ENCODE data around the gene NDFIP1.

Gene NDFIP1

DNA sequence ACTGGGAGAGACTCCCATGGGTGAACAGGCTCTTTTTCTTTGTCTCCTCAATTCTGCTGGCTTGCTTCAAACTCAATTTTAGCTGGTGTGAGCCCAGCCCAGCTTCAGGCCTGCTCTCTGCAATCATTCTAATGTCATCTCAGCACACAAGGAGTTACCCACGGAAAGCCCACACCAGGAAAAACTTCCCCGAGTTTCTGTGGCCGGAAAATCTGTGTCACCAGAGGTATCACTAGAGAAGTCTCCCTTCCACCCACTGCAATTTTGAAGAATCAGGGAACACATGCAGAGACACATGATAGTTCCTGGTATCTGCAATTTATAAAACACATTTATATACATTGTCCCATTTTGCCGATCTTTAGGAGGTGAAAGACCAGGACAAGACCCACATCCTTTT lies 13.5 kb upstream of the NDFIP1 start:
- no peak for DNase-seq

DNA sequence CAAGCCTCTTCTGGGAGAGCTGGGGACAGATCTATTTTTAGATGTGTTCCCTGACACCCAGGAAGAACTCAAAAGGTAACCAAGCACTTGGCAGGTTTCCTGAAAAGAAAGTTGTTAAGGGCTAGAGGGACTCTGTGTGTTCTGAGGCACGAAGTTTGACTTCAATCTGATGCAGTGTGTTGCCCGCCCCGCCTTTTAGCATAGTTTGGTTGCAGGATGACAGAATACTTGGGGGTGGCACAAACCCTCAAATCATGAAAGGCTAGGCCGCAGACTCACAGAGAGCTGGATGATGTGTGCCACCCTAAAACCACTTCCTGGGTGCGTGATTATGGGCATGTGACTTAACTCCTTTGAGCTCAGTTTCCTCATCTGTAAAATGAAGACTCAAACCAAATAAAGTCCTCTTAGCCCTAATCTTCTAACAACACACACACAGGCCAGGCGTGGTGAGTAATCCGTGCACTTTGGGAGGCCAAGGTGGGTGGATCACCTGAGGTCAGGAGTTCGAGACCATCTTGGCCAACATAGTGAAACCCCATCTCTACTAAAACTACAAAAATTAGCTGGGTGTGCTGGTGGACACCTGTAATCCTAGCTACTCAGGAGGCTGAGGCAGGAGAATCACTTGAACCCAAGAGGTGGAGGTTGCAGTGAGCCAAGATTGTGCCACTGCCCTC lies 12.8 kb upstream of the NDFIP1 start:
- peak; percentile 62 for DNase-seq

DNA sequence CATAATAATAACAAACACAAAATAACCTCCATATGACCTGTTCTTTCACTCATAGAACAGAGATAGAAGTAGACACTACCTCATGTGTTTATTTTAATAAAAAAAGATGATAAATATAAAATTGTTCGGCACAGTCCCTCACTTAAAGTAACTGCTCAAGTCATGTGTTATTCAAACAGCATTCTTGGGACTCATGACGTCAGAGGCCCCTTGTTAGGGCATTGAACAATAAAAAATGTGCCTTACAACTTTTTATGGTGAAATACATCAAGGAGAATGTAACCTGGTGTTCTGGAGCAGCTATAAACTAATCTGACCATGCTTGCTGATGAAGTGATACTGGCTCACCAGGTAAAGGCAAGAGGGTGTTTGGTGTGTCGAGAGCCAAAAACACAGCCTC lies 12.2 kb upstream of the NDFIP1 start:
- peak; percentile 3 for DNase-seq

DNA sequence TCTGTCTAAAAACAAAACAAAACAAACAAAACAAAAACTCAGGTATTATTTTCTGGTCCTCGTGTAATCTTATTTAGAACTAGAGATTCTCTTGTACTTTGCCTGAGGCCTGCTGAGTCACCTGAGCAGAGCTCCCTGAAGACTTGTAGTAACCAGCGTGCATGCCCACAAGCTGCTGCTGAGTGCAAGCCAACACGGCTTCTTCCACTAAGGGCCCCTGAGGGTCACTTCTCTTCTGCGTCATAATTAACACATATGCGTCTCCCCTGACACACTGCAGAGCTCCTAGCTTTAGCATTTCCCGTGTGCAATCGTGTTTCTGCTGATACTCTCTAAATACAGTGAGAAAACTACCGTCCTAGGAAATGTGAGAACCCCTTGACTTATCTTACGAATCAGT lies 10.9 kb upstream of the NDFIP1 start:
- DNase-seq = no peak

DNA sequence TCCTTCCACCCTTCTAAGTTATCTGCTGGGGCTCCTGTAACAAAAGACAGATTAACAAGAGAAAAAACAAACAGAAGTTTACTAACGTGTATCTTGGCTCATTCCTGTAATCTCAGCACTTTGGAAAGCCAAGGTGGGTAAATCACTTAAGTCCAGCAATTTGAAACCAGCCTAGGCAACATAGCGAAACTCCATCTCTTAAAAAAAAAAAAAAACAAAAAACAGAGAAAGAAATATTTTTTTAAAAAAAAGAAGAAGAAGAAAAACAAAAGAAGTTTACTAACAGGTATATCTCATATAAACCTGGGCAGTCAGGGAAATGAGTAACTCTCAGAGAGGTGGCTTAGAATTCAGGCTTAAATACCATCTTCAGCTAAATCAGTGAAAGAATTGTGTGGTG lies 10.3 kb upstream of the NDFIP1 start:
- DNase-seq = no peak

DNA sequence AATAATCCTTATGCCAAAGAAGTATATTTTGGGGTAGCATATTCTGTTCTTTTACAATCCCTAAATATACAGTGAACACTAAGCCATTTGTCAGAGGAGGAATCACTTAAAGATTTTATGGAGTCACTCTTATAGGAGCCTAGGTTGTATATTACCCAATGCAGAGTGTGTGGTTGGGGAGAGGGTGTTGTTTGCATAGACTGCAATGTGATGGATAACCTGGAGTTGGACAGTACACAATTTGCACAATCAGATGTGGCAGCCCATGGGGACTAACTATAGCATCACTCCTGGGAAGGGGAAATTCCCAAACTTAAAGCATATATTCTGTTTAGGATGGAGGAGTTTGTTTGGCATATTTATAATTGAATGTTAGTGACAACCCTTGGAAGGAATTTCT lies 9.6 kb upstream of the NDFIP1 start:
- no peak for DNase-seq

DNA sequence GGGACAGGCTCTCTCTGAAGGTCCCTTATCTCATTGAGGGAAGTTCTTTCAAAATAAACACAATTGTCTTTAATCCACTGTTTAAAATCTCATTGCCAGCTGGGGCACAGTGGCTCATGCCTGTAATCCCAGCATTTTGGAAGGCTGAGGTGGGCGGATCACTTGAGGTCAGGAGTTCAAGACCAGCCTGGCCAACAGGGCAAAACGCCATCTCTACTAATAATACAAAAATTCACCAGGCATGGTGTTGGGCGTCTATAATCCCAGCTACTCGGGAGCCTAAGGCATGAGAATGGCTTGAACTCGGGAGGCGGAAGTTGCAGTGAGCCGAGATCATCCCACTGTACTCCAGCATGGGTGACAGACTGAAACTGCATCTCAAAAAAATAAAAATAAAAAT lies 8.3 kb upstream of the NDFIP1 start:
- no peak for DNase-seq

DNA sequence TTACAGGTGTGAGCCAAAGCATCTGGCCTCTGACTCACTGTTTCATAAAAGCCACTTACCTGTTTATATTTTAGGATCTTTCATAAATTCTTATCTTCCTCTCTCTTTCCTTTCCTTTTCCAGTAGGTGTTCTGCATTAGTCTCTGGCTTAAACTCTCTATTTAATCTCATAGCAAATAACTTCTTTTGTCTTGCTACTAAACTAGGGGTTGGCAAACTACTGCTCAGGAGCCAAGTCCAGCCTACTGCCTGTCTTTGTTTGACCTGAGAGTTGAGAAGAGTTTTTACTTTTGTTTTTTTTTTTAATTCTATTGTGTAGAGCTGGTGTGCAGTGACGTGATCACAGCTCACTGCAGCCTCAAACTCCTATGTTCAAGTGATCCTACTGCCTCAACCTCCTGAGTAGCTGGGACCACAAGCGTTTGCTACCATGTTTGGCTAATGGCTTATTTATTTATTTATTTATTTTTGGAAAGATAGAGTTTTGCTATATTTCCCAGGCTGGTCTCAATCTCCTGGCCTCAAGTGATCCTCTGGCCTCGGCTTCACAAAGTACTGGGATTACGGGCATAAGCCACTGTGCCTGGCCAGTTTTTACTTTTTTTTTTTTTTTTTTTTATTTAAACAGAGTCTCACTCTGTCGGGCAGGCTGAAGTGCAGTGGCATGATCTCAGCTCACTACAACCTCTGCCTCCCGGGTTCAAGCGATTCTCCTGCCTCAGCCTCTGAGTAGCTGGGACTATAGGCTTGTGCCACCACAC lies 5.4 kb upstream of the NDFIP1 start:
- no peak for DNase-seq

DNA sequence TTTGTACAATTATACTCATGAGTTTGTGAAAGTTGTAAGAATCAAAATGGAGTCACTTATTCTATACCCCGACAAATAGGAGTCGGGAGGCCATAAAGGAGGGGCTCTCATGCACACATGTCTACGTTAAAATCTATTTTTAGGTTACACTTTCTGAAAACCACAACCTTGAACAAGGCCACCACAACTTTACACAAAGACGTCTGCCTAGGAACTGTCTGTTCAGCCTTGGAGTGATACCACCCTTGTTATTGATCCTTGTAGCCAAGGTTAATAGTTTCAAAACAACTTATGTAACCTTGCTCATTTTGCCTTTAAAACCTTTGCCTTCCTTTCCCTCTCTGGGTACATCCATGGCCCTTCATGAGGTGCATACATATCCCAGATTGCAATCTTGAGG lies 4.1 kb upstream of the NDFIP1 start:
- peak; percentile 4 for DNase-seq

DNA sequence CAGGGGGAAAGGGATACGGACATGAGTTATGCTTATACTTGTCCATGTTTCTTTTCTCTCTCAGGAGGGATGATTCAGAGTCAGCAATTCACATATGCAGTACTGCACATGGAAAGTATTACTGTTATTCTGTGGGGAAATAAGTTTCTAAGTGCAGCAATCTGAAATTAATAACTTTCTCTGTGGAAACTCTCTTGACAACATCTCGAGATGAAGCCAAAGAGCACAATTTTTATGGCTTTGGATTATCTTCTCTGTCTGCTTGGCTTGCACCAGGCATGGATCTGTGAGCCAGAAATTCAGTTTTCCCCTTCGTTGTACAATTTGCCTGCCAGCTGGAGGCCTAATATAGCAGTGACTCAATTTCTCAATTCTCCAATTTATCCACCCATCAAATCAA lies 2.5 kb upstream of the NDFIP1 start:
- DNase-seq = no peak

DNA sequence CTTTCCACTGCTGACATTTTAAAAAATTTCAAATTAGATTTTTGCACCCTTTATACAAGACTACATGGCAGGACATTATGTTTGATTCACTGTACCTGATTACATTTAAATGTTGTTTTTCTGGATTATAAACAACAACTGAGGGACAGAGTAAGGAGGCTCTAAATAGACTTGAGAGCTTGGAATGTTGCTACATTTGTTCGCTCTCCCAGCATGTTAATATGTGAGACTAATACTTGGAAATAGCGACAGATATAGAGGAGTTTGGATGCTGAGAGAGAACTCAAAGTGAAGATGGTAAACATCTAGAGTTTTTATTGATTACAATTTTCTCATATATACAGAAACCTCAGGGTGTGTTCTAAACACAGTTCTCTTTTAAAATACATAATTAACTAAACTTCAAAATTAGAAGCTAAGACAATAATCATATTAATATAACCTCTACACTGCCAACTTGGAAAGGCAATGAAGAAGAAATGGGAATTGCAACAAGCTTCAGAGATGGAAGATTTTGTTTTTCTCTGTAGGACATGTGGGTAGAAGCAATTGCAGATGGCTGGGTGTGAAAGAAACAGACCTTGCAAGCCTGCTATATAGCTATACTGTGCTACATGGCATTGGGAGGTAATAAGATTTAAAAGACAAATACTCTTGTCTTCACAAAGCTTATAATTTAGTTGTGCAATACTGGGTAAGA lies 1.4 kb upstream of the NDFIP1 start:
- no peak for DNase-seq

DNA sequence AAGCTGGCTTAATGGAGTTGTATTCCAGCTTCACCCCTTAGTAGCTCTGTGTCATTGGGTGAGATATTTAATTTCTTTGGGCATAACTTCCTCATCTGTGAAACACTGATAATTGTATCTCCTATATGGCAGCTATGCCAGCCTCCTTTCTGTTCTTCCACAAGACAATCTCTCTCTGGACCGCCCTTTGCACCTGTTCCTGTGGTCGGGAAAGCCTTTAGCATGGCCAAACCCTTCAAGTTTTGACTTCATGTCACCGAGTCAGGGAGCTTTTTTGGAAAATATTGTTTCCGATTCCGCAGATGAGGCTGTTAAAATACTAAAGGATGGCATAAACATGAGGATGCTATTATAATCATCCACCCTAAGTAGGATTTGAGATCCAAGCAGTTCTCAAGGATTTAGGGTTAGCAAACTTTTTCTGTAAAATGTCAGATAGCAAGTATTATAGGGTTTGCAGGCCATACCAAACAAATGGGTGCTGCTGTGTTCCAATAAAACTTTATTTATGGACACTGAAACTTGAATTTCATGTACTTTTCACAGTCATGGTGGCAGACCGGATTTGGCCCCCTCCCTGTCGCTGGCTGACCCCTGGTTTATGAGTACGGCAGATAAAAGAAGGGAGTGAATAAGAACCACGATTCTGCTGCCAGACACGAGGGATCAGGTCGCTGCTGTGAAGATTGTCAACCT lies 695 bp upstream of the NDFIP1 start:
- DNase-seq = no peak

DNA sequence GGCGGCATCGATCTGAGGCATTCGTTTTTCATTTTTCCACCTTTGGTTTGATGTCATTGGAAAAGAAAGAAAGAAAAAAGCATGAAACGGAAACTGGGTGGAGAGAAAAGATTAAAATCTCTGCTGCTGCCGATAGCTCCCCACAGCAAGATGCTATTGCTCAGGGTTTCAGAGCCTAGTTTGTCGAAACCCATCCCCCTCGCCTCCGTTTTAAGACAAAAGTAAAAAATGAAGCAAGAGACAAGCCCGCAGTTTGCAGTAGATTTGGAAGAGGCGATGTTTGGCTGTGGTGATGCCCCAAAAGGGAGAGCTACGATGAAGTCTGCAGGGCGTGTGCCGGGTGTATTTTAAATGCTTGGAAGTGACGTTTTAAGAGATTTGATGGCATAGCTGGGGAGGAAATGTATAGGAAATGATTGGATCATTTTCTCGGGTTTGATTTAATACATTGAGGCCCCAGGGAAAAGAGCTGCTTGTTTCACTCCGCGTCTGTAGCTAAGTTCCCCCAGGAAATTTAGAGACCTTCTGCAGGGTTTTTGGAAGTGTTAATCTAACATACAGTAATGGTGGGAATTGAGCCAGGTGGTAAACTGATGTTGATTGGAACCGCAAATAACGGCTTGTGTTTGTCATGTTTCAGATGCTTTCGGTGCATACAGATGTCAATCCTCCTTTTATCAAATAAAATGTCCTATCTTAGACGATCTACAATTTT lies 909 bp downstream of the NDFIP1 start:
- no peak for DNase-seq

DNA sequence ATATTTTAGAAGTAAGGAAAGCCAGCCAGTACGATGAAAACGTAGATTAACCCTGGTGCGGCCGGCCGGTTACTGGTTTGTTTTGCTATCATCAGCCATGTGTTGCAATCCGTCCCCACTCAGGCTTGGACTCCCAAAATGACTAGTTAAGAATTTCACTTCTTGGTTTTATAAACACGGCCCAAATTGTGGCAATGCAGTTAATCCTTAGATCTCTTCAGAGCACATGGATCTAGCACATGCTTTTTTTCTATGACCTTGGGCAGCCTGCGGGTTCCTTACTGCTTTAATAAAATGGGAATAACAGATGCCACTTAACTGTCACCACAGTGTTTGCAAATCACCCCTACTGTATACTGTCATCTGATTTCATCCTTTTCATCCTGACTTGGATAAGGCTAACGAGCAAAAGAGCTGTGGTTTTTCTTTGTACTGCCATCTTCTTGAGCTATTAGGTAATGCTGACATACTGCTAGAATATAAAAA lies 1.5 kb downstream of the NDFIP1 start:
- no peak for DNase-seq

DNA sequence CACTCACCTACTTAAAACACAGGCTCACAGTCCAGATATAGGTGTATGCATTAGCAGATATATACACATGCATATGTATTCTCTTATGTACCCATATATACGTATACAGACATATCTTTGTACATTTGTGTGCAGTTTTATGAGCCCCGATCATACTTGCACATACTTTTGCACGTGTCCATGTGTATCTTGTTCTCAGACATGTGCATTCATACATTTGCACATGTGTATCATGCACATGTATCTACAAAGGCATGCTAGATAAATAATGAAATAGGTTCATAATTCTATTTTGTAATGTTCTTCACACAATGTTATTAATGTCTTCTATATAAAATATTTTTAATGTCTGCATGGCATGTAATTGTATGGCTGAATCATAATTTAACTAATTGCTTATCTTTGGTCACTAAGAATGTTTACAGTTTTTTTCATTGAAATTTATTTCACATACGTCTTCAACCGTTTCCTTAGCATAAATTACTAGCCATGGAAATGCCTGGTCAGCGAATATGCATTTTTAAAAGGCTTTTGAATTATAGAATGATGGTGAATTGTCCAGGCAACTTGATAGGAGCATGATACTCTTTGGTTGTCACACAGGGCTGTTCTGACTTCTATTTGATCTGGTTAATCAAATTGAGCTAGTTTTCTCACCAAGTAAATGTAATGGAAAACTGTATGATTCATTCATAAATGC lies 2.6 kb downstream of the NDFIP1 start:
- no peak for DNase-seq

DNA sequence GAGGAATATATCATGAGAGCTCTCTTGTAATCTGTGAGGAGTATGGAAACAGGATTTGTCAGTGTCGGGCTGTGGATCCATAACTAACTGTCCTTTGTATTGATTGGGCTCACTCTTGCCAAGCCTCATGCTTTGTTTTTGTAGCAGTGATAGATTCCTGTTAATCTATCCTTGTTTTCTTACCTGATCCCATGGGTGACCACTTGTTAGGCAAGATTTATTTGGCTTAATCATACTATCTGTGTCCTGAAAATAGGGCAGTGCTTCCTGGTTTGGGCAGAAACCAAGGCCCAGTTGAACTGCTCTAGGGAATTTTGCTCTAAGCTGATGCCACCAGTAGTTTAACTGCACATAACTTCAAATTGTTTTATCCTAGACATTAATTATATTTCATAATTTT lies 6.1 kb downstream of the NDFIP1 start:
- DNase-seq = no peak

DNA sequence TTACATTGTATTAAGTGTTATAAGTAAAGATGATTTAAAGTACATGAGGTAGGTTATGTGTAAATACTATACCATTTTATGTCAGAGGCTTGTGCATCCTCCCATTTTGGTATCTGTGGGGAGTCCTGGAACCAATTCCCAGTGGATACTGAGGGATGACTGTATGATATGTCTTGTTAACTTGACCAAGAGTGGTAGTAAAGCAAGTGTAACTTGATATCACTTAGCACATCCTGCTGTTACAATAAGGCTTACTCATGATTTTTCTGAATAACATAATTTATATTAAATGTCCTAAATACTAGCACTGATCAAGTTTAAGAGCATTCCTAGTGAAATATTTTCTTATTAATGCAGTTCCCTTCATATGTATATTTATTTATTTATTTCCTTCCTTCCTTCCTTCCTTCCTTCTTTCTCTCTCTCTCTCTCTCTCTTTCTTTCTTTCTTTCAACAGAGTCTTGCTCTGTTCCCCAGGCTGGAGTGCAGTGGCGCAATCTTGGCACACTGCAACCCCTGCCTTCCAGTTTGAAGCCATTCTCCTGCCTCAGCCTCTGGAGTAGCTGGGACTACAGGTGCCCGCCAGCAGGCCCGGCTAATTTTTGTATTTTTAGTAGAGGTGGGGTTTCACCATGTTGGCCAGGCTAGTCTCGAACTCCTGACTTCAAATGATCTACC lies 7.5 kb downstream of the NDFIP1 start:
- DNase-seq = no peak

DNA sequence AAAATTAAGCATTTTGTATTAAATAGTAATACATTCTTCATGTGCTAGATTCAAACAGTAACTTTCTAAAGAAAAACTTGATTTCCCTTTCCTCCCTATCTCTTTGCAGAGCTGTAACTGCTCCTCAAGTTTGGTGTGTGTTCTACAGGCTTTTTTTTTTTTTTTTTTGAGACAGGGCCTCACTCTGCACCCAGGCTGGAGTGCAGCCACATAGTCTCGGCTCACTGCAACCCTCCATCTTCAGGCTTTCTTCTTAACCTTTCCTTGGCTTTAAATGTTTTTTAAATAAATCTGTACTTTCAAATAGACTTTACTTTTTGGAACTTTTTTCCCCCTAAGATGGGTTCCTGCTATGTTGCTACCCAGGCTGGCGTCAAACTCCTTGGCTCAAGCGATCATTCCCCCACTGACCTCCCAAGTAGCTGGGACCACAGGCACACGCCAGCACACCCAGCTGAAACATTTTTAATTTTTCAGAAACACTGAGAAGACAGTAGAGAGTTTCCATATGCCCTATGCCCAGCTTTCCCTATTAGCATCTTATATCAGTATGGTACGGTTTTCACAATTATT lies 9.1 kb downstream of the NDFIP1 start:
- DNase-seq = no peak

DNA sequence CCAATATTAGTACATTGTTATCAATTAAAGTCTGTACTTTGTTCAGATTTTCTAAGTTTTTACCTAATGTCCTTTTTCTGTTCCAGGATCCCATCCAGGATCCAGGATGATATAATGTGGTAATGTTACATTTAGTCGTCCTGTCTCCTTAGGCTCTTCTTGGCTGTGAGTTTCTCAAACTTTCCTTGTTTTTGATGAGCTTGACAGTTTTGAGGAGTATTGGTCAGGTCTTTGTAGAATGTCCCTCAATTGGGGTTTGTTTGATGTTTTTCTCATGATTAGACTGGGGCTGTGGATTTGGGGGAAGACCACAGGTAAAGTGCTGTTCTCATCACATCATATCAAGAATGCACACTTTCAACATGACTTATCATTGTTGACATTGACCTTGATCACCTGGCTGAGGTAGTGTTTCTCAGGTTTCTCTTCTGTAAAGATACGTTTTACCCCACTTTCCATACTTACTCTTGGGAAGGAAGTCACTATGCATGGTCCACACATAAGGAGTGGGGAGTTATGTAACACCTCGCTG lies 9.6 kb downstream of the NDFIP1 start:
- DNase-seq = no peak

DNA sequence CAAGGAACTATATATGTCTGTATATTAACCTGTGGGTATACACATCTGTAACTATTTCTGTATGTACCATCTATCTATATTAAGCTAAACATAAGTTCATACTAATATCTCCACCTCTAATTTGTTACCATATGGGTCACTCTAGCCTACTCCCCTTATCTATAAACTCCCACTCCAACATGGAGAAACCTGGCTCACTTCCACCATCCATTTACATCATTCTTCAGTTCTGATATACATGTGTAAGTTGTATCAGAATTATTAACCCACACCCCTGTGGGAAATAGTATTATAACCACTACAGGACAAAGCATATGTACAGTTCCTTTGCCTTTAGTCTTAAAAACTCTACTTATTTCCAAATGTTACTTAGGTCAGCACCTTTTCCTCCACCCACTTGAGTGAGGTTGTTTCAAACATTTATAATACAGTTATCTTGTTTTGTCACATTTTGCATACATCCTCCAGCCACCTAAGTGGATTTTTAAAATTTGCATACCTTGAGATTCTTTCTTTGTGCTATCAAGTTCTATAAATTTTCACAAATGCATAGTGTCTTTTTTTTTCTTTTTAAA lies 10.6 kb downstream of the NDFIP1 start:
- no peak for DNase-seq

All from effector CD8-positive, alpha-beta T cell (primary cell).